Skin of body (tissue), 2 donors: Measurements from ENCODE around the gene ZNF628. TPM values are rescaled to one million over a fixed set of nuclear protein-coding genes. Genes with fewer than 3 reads are reported as not detected.

Experiments
- DNase-seq: peaks from one replicate; lab custom pipeline; 2025; lab: John Stamatoyannopoulos, UW
- total RNA-seq: library from RNA; depleted of rRNA; stranded (reverse); fragments of >200 nt; gene quantifications from one replicate; pipeline ENCODE4 v1.2.3, GENCODE V29; 2014

The ZNF628 gene
- total RNA-seq, 1 donor from 2014 or later: 1.1 TPM

DNA sequence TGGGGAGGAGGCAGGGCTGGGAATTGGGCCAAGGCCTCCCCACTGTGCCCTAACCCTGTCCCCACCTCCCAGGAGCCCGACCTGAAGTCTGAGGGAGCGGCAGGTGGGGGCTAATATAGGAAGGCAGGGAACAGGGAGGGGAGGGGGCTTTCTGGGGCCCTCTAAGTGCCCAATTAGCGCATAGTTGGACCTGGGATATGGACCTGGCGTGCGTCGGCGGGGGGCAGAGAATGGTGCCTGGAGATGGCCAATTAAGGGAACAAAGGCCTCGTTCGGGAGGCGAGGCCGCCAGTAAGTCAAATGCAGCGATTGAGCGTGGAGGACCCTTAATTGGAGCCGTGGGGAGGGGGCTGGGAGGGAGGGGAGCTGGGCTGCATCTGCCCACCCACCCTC is 11.8 kb upstream of the ZNF628 start, which contains the start of gene C19orf85:
C19orf85 (minus strand) TSS at position 90 of the 393 bp plus-strand sequence. CDS start 197 bp downstream, outside the sequence.
- DNase-seq: no peak

DNA sequence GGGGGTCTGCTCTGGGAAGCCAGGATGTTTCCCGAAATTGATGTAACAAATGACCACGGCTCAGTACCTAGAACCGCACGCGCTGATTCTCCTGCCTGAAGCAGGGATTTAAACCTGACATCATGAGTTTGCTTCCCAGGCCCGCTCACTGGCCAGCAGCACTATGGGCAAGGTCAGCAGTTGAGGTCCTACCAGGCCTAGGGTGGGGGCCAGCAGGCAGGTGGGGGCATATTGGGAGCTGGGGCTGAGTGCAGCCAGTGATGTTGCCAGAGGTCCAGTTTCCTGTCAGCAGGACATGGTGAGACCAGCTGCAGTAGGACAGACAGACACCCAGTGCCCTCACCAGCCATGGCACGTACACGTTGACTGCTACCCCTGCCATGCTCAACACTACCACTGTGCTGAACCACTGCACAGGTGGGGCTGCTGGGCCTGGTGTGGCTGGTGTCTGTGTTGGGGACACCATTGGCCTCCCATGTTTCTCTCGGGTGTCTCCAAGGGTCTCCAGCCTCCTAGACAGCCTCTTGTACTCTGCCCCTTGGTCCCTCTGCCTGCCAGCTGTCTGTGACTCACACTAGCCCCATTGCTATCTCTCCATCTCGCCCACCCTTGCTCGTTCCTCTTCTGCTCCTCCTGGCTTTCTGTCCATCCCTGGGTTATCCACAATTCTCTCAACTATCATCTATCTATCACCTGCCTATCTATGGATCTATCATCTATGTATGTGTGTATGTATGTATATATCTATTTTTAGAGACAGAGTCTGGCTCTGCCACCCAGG is 10.8 kb upstream of the ZNF628 start:
- no peak for DNase-seq

DNA sequence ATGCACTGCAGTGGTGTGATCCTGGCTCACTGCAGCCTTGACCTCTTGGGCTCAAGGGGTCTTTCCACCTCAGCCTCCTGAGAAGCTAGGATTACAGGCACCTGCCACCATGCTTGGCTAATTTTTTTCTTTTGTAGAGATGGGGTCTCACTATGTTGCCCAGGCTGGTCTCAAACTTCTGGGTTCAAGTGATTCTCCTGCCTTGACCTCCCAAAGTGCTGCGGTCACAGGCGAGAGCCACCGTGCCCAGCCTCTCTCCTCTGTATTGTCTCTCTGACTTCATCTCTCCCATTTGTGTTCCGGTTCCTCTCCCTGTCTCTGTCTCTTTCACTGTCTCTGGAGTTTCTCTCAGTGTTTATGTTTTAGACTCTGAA is 10.2 kb upstream of the ZNF628 start:
- DNase-seq: no peak

DNA sequence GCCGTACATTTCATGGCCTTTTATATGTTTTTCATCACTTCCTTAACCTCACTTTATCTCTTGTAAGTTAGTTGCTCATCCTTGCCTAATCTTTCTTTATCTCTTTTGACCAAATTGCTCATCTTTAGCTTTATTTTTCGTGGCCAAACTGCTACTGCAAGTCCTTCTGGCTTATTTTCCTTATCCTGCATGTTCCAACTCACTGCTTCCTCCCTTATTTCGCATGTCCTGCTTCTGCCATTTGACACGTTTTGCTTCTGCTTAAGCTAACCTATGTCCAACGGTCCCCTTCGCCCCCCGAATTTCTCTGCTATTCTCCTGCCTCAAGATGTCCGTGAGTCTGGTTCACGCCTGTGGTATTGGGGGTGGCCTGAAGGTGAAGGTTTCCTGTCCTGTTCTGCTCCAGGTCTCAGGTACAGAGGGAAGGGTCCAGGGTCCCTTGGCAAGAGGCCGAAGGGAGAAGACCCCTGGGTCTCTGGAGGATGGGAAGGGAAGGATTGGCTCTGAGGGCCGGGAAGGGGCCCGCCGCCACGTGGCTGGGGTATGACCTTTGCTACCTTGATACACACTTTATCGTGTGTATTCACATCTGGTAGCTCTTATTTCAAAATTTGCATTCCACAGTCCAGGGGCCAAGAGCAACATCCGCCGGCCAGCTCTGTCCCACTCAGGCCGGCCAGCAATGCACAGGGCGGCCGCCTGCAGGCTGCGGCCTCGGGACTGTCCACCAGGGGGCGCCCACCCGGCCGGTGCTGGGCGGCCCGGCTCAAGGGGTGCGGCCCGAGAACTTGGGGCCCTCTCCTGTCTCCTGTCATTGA is 9.0 kb upstream of the ZNF628 start:
- peak; percentile 32 for DNase-seq

- no peak for DNase-seq
These were observed 8.4 kb upstream of the ZNF628 start for GRCh38 chr19:55468054-55468393.

GRCh38 chr19:55471266-55471665 is 5.2 kb upstream of the ZNF628 start:
- DNase-seq: no peak

DNA sequence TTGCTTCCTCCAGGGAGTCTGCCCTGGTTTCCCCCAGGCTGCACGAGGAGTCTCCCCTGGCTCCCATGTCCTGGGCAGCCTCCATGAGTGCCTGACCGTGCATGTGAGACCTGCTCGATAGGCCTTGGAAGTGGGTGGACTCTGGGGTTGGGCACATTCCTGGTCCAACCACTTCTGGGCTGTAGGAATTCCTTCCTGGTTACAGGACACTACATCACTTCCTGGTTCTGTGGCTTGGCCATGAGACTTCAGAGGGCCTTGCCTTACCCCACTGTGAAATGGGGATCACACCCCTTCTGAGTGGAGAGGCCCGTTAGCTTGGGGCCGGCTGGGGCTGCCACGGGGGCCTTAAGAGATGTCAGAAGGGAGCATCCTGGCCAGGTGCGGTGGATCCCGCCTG is 4.0 kb upstream of the ZNF628 start:
- DNase-seq: no peak

DNA sequence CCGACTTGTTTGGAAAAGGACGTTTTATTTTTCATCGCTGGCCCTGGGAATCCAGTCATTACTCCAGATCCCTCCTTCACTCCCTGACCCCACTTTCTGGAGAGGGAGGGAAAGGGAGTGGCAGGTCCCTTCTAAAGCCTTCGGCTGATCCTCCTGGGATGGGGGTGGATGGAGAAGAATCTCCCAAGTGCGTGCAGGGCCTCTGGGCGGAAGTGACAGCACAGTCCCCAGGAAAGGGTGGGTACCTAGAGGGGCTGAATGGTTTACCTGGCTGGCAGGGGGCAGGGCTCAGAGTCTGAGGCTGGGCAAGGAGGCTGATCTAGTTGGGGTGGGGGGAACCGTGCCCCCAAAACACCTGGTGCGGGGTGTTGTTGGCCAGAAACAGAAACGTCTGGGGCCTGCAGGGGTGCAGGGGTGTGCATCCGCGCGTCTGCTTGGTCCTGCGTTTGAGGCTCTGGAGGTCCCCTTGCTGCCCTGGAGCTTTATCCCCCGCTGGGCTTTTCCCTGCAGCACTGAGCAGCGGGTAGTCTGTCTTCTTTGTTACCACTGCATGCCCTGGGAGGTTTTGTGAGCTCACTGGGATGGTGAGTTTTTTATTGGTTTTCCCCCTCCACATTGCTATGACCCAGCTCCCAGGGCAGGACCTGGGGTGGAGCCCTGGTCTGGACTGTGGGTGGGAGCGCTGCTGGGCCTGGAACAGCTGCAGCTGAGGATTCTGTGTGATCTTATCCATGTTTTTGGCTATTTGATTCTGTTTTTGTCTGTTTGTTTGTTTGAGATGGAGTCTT is 3.0 kb upstream of the ZNF628 start:
- no peak for DNase-seq

DNA sequence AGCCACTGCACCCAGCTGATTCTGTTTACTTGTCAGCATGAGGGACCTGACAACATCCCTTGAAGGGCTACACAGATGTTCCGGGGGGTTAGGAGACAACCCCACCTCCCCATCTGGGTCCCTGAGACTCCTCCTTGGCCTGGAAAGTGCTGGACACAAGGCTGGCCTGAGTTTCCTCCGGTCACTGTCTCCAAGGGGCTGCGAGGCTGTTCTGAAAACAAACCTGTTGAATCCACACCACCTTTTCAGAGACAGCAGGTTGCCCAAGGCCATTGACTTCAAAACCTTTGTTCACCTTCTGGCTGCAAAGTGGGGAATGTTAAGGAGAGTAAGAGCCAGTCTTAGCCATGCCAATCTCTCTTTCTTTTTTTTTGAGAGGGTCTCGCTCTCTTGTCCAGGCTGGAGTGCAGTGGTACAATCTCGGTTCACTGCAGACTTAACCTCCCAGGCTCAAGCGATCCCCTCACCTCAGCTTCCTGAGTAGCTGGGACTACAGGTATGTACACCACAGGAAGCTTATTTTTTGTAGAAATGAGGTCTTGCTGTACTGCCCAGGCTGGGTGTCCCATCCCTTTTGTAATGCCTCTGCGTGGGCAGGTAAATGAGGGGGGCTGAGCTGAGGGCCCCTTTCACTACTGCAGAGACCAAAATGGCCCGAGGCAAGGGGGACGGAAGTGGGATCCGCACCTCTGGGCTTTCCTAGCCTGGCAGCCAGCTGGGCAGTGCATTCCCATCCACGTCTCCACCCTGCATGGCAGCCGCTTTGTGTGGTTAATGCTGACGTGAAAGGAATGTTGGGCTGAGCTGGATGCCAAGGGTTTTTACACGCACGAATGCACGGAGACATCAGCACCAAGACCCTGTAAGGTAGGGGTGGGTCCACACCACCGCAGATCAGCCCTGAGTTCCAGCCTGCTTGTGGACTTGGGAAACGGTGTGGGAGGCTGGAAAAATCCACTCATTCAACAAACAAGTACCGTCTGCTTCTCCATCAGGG is 1.9 kb upstream of the ZNF628 start:
- no peak for DNase-seq

DNA sequence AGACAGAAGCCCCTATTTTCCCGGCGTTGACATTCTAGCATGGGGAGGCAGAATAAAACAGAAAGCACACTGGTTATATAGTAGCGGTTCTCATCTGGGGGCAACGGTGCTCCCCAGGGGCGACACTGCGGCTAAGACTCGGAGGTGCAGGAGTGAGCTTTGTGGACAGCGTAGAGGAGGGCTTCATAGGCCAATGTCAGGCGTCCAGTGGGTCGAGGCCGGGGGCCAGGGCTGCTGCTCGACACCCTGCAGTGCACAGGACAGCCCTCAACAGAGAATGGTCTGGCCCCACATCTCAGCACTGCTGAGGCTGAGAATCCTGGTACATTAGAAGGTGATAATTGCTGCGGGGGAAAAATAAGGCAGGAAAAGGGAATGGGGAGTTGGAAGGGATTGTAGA is 1.5 kb downstream of the ZNF628 start:
- no peak for DNase-seq

- DNase-seq: no peak
These were observed 1.9 kb downstream of the ZNF628 start for GRCh38 chr19:55478364-55478763.

DNA sequence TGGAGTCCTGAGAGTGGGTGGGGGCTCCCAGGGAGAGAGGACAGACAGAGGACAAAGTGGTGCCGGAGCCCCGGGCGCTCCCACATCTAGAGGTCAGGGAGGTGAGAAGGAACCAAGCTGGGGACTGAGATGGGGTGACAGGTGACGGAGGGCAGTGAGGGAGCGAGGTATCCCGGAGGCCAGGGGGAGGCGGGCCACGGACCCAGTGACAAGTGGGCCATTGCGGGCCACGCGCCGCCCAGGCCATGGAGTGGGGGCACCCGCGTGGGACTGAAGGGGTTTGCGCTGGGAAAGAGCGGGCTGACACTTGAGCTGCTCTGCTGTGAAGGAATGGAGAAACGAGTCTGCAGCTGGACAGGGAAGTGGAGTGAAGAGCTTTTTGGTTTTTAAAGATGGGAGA is 2.6 kb downstream of the ZNF628 start:
- DNase-seq: no peak

DNA sequence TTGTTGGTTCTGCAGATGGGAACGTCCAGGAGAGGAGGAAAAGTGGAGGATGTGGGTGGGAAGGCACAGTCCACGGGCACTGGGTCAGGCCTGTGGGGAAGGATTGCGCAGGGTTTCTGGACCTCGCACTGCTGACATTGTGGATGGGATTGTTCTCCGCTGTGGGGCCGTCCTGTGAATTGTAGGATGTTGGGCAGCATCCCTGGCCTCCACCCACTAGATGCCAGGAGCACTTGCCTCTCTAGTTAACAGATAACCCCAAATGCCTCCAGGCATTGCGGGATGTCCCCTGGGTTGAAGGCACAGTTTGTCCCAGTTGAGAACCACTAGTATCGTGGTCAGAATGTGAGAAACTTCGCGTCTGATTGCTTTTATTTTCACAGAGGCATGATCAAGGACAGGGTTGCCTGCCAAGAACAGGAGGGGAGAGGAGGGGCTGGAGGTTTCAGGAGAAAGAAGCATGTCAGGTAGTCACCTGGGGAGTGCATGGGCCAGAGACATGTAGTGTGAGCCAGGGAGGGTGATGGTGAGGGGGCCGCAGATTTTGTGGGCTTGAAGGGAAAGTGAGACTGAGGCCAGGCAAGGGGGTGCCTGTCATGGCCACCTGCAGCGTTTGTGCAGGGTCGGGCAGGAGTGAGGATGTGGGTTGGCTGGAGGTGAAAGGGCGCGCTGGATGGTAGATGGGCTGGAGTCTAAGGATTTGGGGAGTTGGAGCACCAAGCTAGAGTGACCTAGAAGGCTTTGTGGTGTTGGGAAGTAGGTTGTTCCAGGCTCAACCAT is 3.2 kb downstream of the ZNF628 start:
- DNase-seq: no peak

GRCh38 chr19:55481148-55481793 is 4.9 kb downstream of the ZNF628 start:
- DNase-seq: no peak

- DNase-seq: no peak
These were observed 5.4 kb downstream of the ZNF628 start for GRCh38 chr19:55481794-55482155.

GRCh38 chr19:55482156-55482961 is 5.9 kb downstream of the ZNF628 start:
- no peak for DNase-seq

- DNase-seq: no peak
These were observed 6.7 kb downstream of the ZNF628 start for GRCh38 chr19:55482967-55483705.
